CD14-positive monocyte (primary cell): ENCODE data around the gene MEOX1. TPM values are rescaled to one million over a fixed set of nuclear protein-coding genes. Genes with fewer than 3 reads are reported as not detected.

ENCODE experiments used
- DNase-seq, 3 donors: peaks; one replicate each; pipeline ENCODE4 v3.0.0-alpha.2; 2011 to 2022
- H2AFZ ChIP-seq: 2 replicates; pipeline ENCODE4 v1.6.0; 2012; ENCODE audit warnings: mild to moderate bottlenecking, low read depth, low read length, inconsistent platforms; ENCODE audit not compliant: insufficient read depth, poor library complexity, severe bottlenecking
- H3K27ac ChIP-seq, 2 donors: 1 replicate in 1 of 2; 2 replicates in 1 of 2; pipeline ENCODE4 v1.5.1; 2012 to 2013; ENCODE audit warnings: low read length in 2 of 2, control low read depth in 1 of 2, inconsistent platforms in 1 of 2, low read depth in 1 of 2, mild to moderate bottlenecking in 1 of 2
- H3K27me3 ChIP-seq, 2 donors: one replicate each; pipeline versions ENCODE4 v1.6.0 to v1.6.1; 2011 to 2013; ENCODE audit warnings: low read length in 2 of 2; ENCODE audit not compliant: control insufficient read depth in 2 of 2, insufficient read depth in 2 of 2
- H3K36me3 ChIP-seq, 2 donors: replicated peaks in 1 of 2; 1 replicate in 1 of 2; 2 replicates in 1 of 2; pipeline versions ENCODE4 v1.5.1 to v1.6.1; 2012 to 2013; ENCODE audit warnings: low read length in 2 of 2, control low read depth in 1 of 2, inconsistent platforms in 1 of 2, mild to moderate bottlenecking in 1 of 2; ENCODE audit not compliant: insufficient read depth in 2 of 2, control insufficient read depth in 1 of 2
- H3K4me1 ChIP-seq, 2 donors: 1 replicate in 1 of 2; 2 replicates in 1 of 2; pipeline versions ENCODE4 v1.5.1 to v1.6.1; 2012 to 2013; ENCODE audit warnings: low read length in 2 of 2, control low read depth in 1 of 2, inconsistent platforms in 1 of 2, mild to moderate bottlenecking in 1 of 2, moderate library complexity in 1 of 2; ENCODE audit not compliant: insufficient read depth in 2 of 2, control insufficient read depth in 1 of 2
- H3K4me2 ChIP-seq: replicated peaks from 2 replicates; pipeline ENCODE3; 2012; ENCODE audit warnings: low read length, moderate library complexity, mild to moderate bottlenecking; ENCODE audit not compliant: poor library complexity, severe bottlenecking; ENCODE audit errors: extremely low read depth
- H3K4me3 ChIP-seq, 3 experiments: fragments of 200-600 bp in 1 of 3; sonication (generic) in 1 of 3; replicated peaks in 1 of 3; 1 replicate in 2 of 3; 2 replicates in 1 of 3; pipeline ENCODE4 v1.5.1; 2011 to 2013; ENCODE audit warnings: low read length in 3 of 3, mild to moderate bottlenecking in 3 of 3, control low read depth in 2 of 3, low read depth in 2 of 3, inconsistent platforms in 1 of 3, moderate library complexity in 1 of 3
- H3K79me2 ChIP-seq: 2 replicates; pipeline ENCODE4 v1.6.0; 2012; ENCODE audit warnings: mild to moderate bottlenecking, control low read depth, inconsistent platforms, low read length, moderate library complexity; ENCODE audit not compliant: insufficient read depth
- H3K9ac ChIP-seq: 2 replicates; pipeline ENCODE4 v1.6.0; 2017; ENCODE audit warnings: low read length, mild to moderate bottlenecking; ENCODE audit not compliant: insufficient read depth, poor library complexity, severe bottlenecking
- H3K9me3 ChIP-seq, 2 donors: replicated peaks in 1 of 2; 1 replicate in 1 of 2; 2 replicates in 1 of 2; pipeline versions ENCODE4 v1.5.1 to v1.6.1; 2012 to 2013; ENCODE audit warnings: low read length in 2 of 2, control low read depth in 1 of 2; ENCODE audit not compliant: control insufficient read depth in 1 of 2, insufficient read depth in 1 of 2
- H4K20me1 ChIP-seq: 2 replicates; pipeline ENCODE4 v1.6.0; 2012; ENCODE audit warnings: mild to moderate bottlenecking, low read length, control low read depth, moderate library complexity; ENCODE audit not compliant: insufficient read depth
- H3K27ac Mint-ChIP-seq, 7 donors: one replicate each; pipeline ENCODE4 v1.8.0; 2020; ENCODE audit warnings: mild to moderate bottlenecking in 7 of 7, mixed read lengths in 7 of 7, moderate library complexity in 6 of 7, inconsistent platforms in 2 of 7
- H3K27me3 Mint-ChIP-seq, 3 donors: one replicate each; pipeline ENCODE4 v1.8.0; 2021 to 2022; ENCODE audit warnings: low read depth in 3 of 3, mild to moderate bottlenecking in 3 of 3, mixed read lengths in 3 of 3, moderate library complexity in 3 of 3, inconsistent platforms in 1 of 3
- H3K36me3 Mint-ChIP-seq, 2 donors: one replicate each; pipeline ENCODE4 v1.8.0; 2020; ENCODE audit warnings: mixed read lengths in 2 of 2, inconsistent platforms in 1 of 2, mild to moderate bottlenecking in 1 of 2
- H3K4me1 Mint-ChIP-seq: one replicate; pipeline ENCODE4 v1.8.0; 2020; ENCODE audit warnings: mild to moderate bottlenecking, mixed read lengths
- H3K4me3 Mint-ChIP-seq, 2 donors: one replicate each; pipeline ENCODE4 v1.8.0; 2020; ENCODE audit warnings: mild to moderate bottlenecking in 2 of 2, mixed read lengths in 2 of 2, moderate library complexity in 1 of 2
- H3K9me3 Mint-ChIP-seq, 7 donors: one replicate each; pipeline ENCODE4 v1.8.0; 2020 to 2022; ENCODE audit warnings: mixed read lengths in 7 of 7, mild to moderate bottlenecking in 6 of 7, moderate library complexity in 6 of 7, inconsistent platforms in 2 of 7
- CTCF ChIP-seq: fragments of 200-600 bp; IDR thresholded peaks from one replicate; pipeline ENCODE4 v1.8.0; 2022; ENCODE audit warnings: antibody characterized with exemption, mild to moderate bottlenecking
- WGBS: methylation state at CpG from one replicate; pipeline ENCODE4 v1.1.5; 2013; ENCODE audit warnings: missing lambda C conversion rate; ENCODE audit not compliant: insufficient coverage; 5-methylcytosine and 5-hydroxymethylcytosine counted together
- intact Hi-C, 2 donors: fragments of 100-400 bp; cut with micrococcal nuclease; formaldehyde crosslinking; loops; one replicate each; pipeline versions ENCODE4 v1.15.0 to v1.15.1; 2023
- polyA plus RNA-seq, 3 donors: library from polyadenylated mRNA; depleted of rRNA in 1 of 3; unstranded in 2 of 3; stranded (reverse) in 1 of 3; fragments of 300-500 nt in 2 of 3; fragments of >200 nt in 1 of 3; fragmentation: Illumina TruSeq in 2 of 3; gene quantifications; 1 replicate in 2 of 3; 2 replicates in 1 of 3; pipeline ENCODE4 v1.2.3, GENCODE V29; 2012 to 2021

Gene MEOX1
- polyA plus RNA-seq, 3 donors, result 0.06 TPM; not detected in 2

GRCh38 chr17:43599046-43599395 is 62.7 kb downstream of the MEOX1 start:
- no peak for DNase-seq
- Histone ChIP-seq H3K9me3 (no peaks in the 10 kb centered on the region), H2AFZ (no peak overlapping the region), H3K9ac (no peak overlapping the region), H4K20me1 (no peaks in the 10 kb centered on the region), H3K36me3 (no peaks in the 10 kb centered on the region), H3K4me1 (peaks cover 15 to 22% of the 10 kb centered on the region in 2 donors), H3K4me2 (no peak overlapping the region), H3K27ac (no peak overlapping the region), H3K79me2 (no peaks in the 10 kb centered on the region), H3K27me3 (no peaks in the 10 kb centered on the region), H3K4me3 (no peak overlapping the region)
- no peak for TF ChIP-seq CTCF
- no peaks in the 10 kb centered on the region for H3K36me3 Mint-ChIP-seq
- H3K27ac Mint-ChIP-seq, result no peak overlapping the region
- intact Hi-C loops, result no loop called here
- H3K4me1 Mint-ChIP-seq, result peaks cover 26% of the 10 kb centered on the region
- 100% methylated on average over 1 of the region's 5 CpGs for WGBS
- H3K27me3 Mint-ChIP-seq, result peaks cover 8 to 16% (median 13%) of the 10 kb centered on the region in 3 donors
- no peak overlapping the region for H3K4me3 Mint-ChIP-seq
- peaks cover 0 to 1% (median 0%) of the 10 kb centered on the region in 7 donors for H3K9me3 Mint-ChIP-seq

- H2AFZ ChIP-seq, result no peak overlapping the region
- TF ChIP-seq CTCF, result no peak
- no CpG with 5 or more reads among the region's 4 CpGs for WGBS
- H3K4me3 ChIP-seq, result no peak overlapping the region
- H3K36me3 ChIP-seq, result no peaks in the 10 kb centered on the region
- H3K4me1 ChIP-seq, result peaks cover 12 to 17% of the 10 kb centered on the region in 2 donors
- H3K27me3 ChIP-seq, result no peaks in the 10 kb centered on the region
- H3K4me1 Mint-ChIP-seq, result peaks cover 21% of the 10 kb centered on the region
- no peak overlapping the region for H3K27ac ChIP-seq
- no peak overlapping the region for H3K4me3 Mint-ChIP-seq
- no peaks in the 10 kb centered on the region for H3K36me3 Mint-ChIP-seq
- no peak for DNase-seq
- peaks cover 10 to 16% (median 13%) of the 10 kb centered on the region in 3 donors for H3K27me3 Mint-ChIP-seq
- H3K4me2 ChIP-seq, result no peak overlapping the region
- peaks cover 0 to 1% (median 0%) of the 10 kb centered on the region in 7 donors for H3K9me3 Mint-ChIP-seq
- peak overlapping the region in 1 of 7 donors; percentile 66 for H3K27ac Mint-ChIP-seq
- no peak overlapping the region for H3K9ac ChIP-seq
- H4K20me1 ChIP-seq, result no peaks in the 10 kb centered on the region
- intact Hi-C loops, result no loop called here
- no peaks in the 10 kb centered on the region for H3K79me2 ChIP-seq
- no peaks in the 10 kb centered on the region for H3K9me3 ChIP-seq
Measured at GRCh38 chr17:43598357-43599045, 63.2 kb downstream of the MEOX1 start.
